Activated T-helper 1 cell treated with anti-CD3 and anti-CD28 coated beads, Interleukin-12 subunit alpha, Interleukin-12 subunit beta, Interleukin-2, Interleukin-4 antibody, amounts not matched to agents 30 ng/mL and 10 ng/mL and 1 ng/mL, durations not matched to agents 14 hours and 24 hours and 36 hours (primary cell): ENCODE results near the gene TANGO2. TPM values are rescaled to one million over a fixed set of nuclear protein-coding genes. Genes with fewer than 3 reads are reported as not detected.

ENCODE experiments used
- DNase-seq: peaks from one replicate; pipeline ENCODE4 v3.0.0; 2021; ENCODE audit warnings: low spot score
- H3K27ac Mint-ChIP-seq: one replicate; pipeline ENCODE4 v1.8.0; 2021; ENCODE audit warnings: mild to moderate bottlenecking, mixed read lengths
- H3K27me3 Mint-ChIP-seq: one replicate; pipeline ENCODE4 v1.8.0; 2022; ENCODE audit warnings: mild to moderate bottlenecking, moderate library complexity, mixed read lengths; ENCODE audit not compliant: insufficient read depth
- H3K36me3 Mint-ChIP-seq: one replicate; pipeline ENCODE4 v1.8.0; 2021; ENCODE audit warnings: low read depth, mixed read lengths
- H3K4me1 Mint-ChIP-seq: one replicate; pipeline ENCODE4 v1.8.0; 2021; ENCODE audit warnings: low read depth, mixed read lengths
- H3K4me3 Mint-ChIP-seq: one replicate; pipeline ENCODE4 v1.8.0; 2021; ENCODE audit warnings: mild to moderate bottlenecking, moderate library complexity, mixed read lengths
- H3K9me3 Mint-ChIP-seq: one replicate; pipeline ENCODE4 v1.8.0; 2021; ENCODE audit warnings: mixed read lengths
- intact Hi-C: fragments of 100-400 bp; cut with micrococcal nuclease; formaldehyde crosslinking; loops from one replicate; pipeline ENCODE4 v1.15.1; 2024
- total RNA-seq: library from RNA; stranded (reverse); gene quantifications from 2 replicates; pipeline ENCODE4 v1.2.3, GENCODE V29; 2022

The TANGO2 gene
- total RNA-seq, 1 donor from 2014 or later = 29.2 TPM

DNA sequence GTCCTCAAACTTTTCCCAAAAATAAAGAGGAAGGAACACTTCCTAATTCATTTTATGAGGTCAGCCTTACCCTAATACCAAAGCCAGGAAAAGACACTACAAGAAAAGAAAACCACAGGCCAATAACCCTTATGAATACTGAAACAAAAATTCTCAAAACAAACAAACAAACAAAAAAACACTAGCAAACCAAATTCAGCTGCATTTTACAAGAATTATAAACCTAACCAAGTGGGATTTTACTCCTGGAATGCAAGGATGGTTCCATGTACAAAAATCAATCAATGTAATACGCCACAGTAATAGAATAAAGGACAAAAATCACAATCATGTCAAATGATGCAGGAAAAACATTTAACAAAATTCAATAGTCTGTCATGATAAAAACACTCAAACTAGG is 17.6 kb upstream of the TANGO2 start:
- H3K27me3 Mint-ChIP-seq = peaks cover 8% of the 10 kb centered on the region
- DNase-seq = no peak
- H3K9me3 Mint-ChIP-seq = peaks cover 21% of the 10 kb centered on the region
- H3K36me3 Mint-ChIP-seq = no peaks in the 10 kb centered on the region
- no peak overlapping the region for H3K27ac Mint-ChIP-seq
- intact Hi-C loops = no loop called here
- H3K4me1 Mint-ChIP-seq = no peaks in the 10 kb centered on the region
- no peak overlapping the region for H3K4me3 Mint-ChIP-seq

DNA sequence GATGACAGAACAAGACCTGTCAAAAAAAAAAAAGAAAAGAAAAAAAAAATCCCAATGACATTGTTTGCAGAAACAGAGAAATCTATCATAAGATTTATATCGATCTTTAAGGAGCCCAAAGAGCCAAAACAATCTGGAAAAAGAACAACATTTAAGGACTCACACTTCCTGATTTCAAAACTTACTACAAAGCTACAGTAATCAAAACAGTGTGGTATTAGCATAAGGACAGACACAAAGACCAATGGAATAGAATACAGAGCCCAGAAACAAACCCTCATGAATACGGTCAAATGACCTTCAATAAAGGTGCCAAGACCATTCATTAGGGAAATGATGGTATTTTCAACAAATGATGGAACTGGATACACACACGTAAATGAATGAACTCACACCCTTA is 16.4 kb upstream of the TANGO2 start:
- peaks cover 21% of the 10 kb centered on the region for H3K9me3 Mint-ChIP-seq
- no peaks in the 10 kb centered on the region for H3K36me3 Mint-ChIP-seq
- H3K4me3 Mint-ChIP-seq = no peak overlapping the region
- intact Hi-C loops = no loop called here
- H3K27me3 Mint-ChIP-seq = peaks cover 8% of the 10 kb centered on the region
- H3K4me1 Mint-ChIP-seq = no peaks in the 10 kb centered on the region
- no peak for DNase-seq
- no peak overlapping the region for H3K27ac Mint-ChIP-seq

DNA sequence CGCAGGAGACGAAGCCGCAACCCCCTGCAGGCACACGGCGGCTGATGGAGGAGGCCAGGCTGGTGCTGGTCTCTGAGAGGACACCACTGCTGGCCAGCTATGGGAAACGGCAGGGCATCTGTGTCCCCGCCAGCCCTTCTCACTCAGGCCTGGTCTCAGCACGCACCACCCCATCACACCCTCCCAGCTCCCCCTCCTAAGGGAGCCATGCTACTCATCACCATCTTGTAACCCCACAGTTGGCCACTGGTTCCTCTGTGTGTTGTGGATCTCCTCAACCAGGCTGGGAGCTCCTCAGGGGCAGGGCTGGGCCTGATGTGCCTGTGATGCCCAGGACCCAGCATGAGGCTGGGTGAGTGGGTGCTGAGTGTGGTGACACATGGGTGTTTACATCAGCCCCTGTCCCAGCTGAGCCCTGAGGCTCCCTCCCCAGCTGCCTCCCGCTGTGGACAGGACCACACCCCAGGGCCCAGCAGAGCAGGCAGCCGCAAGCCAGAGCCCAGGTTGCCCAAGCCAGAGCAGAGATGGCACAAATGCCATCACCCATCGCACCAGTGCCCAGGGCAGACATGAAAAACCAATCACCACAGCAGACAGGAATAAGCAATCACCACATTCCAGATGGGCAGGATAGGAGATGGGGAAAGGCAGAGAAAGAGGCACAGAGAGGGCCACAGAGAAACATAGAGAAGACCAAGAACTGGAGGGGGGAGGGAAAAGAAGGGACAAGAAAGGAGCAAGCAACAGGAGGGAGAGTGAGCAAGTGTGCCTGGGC is 12.5 kb upstream of the TANGO2 start:
- Mint-ChIP-seq H3K4me1 (no peaks in the 10 kb centered on the region), H3K36me3 (no peaks in the 10 kb centered on the region), H3K27ac (no peak overlapping the region), H3K27me3 (peaks cover 3% of the 10 kb centered on the region), H3K9me3 (peaks cover 14% of the 10 kb centered on the region), H3K4me3 (no peak overlapping the region)
- intact Hi-C loops = no loop called here
- no peak for DNase-seq

DNA sequence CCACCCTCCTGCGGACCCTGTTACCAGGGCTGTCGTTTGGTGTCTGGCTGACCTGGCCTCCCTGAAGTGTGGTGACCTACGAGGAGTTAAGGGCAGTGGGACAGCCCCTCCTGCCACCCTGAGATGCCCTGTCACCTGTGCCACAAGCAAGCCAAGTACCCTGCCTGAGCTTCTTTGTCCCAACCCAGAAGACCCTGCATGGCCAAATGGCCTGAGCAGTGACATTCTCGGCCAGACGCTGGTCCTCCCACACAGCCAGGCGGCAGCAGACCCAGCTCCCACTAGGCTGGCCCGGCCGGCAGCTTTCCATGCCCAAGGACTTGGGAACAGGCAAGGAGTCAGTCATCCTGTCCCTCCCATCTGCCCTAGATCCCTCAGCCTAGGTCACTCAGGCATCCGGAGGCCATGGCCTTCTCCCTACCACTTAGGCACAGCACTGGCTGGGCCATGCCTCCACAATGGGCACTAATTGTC is 11.9 kb upstream of the TANGO2 start:
- Mint-ChIP-seq H3K27ac (no peak overlapping the region), H3K36me3 (no peaks in the 10 kb centered on the region), H3K9me3 (peaks cover 7% of the 10 kb centered on the region), H3K27me3 (peaks cover 3% of the 10 kb centered on the region), H3K4me3 (no peak overlapping the region), H3K4me1 (no peaks in the 10 kb centered on the region)
- intact Hi-C loops = no loop called here
- DNase-seq = no peak

DNA sequence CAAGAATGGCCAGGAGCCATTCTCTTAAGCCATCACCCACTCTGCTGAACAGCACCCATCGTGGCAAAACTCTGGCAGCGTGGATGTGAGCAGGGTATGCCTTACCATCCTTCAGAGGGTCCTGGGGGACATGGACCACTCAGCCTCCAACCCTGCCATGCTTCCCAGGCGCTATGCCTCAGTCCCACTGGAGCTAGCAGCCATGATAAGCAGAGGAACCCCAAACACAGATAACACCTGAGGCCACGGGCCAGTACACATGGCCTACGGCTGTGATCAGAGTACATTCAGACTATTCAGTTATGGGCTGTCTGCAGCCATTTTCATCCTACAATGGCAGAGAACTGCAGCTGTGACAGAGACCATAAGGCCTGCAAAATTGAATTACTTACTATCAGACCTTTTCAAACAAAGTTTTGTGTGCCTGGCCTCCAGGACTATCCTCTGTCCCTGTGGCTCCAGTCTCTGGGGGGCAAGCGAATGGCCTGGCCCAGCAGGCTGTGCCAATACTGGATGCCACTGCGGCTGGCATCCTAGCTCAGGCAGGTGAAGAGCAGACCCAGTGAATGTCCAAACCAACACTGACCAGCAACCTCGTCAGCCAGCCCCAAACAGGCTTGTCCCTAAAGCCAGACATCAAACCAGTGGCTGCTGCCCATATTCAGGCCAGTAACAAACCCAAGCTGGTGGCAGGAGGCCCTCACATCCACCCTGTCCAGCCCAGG is 11.2 kb upstream of the TANGO2 start:
- H3K9me3 Mint-ChIP-seq = peaks cover under 1% of the 10 kb centered on the region
- H3K36me3 Mint-ChIP-seq = no peaks in the 10 kb centered on the region
- no peak overlapping the region for H3K27ac Mint-ChIP-seq
- H3K27me3 Mint-ChIP-seq = peaks cover 4% of the 10 kb centered on the region
- no peaks in the 10 kb centered on the region for H3K4me1 Mint-ChIP-seq
- no peak for DNase-seq
- no peak overlapping the region for H3K4me3 Mint-ChIP-seq
- intact Hi-C loops = no loop called here

DNA sequence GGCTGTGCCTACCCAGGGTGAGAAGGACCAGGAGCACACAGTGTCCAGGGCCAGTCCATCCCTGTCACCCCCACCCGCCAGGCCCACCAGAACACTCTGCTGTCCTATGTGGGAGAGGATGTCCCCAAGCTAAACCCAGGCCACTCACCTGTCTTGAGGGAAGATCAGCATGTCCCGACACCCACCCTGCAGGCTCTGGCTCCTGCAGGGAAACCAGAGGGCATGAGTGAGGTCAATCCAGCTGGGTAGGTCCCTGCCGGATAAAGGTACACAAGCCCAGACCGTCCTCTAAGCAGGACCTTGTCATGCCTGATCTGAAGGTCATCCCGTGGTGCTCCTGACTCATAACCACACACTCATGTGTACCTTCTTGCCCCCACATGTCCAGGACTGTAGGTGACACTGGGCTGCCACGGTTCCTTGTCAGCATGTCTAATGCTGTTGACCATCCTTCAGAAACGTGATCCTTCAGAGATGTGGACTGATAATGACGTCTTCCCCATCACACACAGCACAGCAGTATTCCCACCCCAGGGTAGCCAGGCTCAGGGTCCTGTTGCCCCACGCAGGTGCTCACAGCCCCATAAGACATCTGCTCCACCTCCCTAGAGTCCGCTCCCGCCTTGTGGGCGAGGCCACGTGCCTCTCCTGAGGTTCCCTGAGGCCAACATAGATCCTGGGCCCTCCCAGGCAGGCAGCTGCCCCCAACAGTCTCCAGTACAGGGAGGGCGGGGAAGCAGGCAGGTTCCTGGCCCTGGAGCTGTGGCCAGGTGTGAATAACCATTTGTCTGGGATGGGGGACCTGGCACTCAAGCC is 10.4 kb upstream of the TANGO2 start:
- no peak for DNase-seq
- H3K27ac Mint-ChIP-seq = no peak overlapping the region
- H3K9me3 Mint-ChIP-seq = no peaks in the 10 kb centered on the region
- peaks cover 10% of the 10 kb centered on the region for H3K27me3 Mint-ChIP-seq
- H3K4me3 Mint-ChIP-seq = no peak overlapping the region
- intact Hi-C loops = no loop called here
- H3K36me3 Mint-ChIP-seq = no peaks in the 10 kb centered on the region
- H3K4me1 Mint-ChIP-seq = no peaks in the 10 kb centered on the region

DNA sequence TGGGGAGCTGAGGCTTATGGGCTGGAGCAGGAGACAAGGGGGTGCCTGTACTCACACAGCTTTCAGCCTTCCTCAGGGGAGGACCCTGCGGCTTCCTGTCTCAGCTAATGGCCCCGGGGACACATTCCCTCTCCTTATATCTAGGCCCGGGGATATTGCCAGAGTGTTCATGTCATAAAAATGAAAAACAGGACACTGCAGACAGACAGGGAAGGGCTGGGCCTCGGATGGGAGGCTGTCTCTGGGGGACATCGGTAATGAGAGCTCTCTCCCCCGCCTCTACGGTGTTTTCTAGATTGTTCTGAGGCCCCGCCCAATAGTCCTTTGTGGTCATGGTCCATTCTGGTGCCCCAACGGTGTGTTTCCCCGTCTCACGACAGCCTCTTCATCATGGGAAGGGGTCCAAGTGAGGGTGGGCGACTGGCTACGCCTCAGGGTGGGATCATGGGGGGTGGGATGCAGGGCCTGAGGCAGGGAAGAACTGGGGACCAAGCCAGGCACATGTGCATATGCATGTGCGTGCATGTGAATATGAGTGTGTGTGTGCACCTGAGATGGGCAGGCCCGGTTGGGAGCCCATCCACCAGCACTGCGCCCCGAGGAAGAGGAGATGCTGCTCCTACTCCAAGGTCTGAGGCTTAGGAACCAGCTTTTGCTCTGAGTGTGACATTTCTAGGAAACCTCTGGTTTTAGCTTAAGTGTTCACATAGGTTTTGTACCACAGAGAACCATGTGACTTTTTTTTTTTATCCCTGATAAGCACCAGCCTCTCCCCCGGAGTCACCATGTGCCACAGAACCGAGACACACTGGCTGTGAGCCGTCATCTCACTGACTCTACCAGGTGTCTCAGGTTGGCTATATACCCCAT is 9.6 kb upstream of the TANGO2 start:
- H3K9me3 Mint-ChIP-seq = no peaks in the 10 kb centered on the region
- H3K4me1 Mint-ChIP-seq = no peaks in the 10 kb centered on the region
- DNase-seq = no peak
- no peaks in the 10 kb centered on the region for H3K36me3 Mint-ChIP-seq
- H3K27me3 Mint-ChIP-seq = peaks cover 12% of the 10 kb centered on the region
- no peak overlapping the region for H3K27ac Mint-ChIP-seq
- H3K4me3 Mint-ChIP-seq = no peak overlapping the region
- intact Hi-C loops = no loop called here

DNA sequence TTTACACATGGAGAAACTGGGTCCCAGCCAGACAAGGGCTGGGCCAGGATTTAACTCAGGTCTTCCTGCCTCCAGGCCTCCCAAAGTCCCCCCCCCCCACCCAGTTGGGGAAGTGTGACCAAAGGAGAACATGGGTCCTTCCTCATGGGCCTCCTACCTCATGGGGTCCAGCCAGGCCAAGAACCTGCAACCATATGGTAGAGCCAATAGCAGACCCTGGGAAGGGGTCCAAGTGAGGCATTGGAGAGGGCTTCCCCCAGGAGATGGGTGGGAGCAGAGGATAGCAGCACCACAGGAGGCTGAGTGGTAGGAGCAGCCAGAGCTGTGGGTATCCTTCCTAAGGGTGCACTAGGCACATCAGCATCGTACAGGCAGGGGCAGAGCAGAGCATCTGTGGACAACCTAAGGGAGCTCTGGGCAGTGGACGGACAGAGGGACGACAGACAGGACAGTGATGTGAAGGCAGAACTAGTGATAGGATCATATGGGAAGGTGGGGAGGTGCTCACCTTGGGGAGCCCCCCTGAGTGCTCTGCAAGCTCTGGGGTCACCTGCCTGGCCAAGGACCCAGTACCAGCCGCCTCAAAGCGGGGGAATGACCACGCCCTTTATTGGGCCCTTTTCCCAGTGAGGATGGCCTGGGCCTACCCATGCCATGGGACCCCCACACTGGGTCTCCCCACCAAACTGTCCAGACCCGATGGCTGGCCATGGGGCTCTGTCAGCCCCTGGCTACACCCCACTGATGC is 8.7 kb upstream of the TANGO2 start:
- Mint-ChIP-seq H3K4me1 (no peaks in the 10 kb centered on the region), H3K36me3 (no peaks in the 10 kb centered on the region), H3K9me3 (no peaks in the 10 kb centered on the region), H3K27me3 (peaks cover 16% of the 10 kb centered on the region), H3K4me3 (no peak overlapping the region), H3K27ac (no peak overlapping the region)
- DNase-seq = no peak
- intact Hi-C loops = no loop called here

DNA sequence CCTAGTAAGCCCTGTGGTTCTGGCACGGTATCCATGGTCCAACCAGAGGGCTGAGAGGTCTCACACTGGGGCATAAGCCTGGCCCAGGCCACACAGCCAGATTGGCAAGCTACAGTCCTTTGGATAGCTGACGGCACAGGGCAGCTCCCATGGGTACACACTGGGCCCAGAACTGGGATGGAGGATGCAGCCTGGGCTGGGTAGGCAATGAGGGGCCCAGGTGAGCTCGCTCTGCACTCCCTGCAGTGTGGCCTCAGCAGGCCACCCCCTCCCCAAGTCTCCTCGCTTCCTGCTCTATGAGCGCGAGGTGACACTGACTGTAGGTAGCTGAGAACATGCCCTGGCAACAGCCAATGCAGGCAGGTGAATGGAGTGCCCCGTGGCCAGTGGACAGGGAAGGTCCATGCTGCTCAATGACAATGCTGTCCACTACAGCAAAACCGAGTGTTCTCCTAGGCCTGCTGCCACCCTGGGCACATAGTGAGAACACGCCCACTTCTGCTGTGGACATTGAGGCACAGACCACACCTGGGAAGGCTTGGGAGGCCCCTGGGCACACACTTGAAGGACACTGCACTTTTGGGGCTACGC is 8.1 kb upstream of the TANGO2 start:
- no peaks in the 10 kb centered on the region for H3K4me1 Mint-ChIP-seq
- DNase-seq = no peak
- H3K9me3 Mint-ChIP-seq = no peaks in the 10 kb centered on the region
- intact Hi-C loops = loop anchor here (1.0 kb wide), 1 partner anchor 43 kb away; no protein-coding TSS in a partner anchor
- no peak overlapping the region for H3K27ac Mint-ChIP-seq
- peaks cover 21% of the 10 kb centered on the region for H3K27me3 Mint-ChIP-seq
- H3K36me3 Mint-ChIP-seq = no peaks in the 10 kb centered on the region
- no peak overlapping the region for H3K4me3 Mint-ChIP-seq

DNA sequence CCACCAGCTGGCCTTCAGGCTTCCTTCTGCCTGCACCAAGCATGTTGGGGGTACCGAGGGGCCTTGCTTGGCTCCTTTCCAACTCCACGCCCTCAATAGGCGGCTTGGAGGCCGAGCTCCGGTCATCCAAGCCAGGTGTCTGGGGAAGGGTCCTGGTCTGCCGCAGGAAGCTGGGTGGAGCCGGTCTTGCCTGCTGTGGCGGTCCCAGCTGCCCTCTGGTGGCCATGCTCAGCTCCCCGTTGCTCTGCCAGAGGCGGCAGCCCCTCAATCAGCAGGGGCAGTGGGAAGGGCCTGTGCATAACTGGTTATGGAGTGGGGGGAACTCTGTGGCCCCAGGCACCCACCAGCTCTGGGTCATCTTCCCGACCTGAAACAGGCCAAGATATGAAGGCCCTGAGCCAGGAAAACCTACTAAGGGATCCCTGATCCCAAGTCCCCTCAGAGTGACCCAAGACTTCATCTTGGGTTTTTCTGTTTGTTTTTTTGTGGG is 7.5 kb upstream of the TANGO2 start:
- intact Hi-C loops = loop anchor here (1.0 kb wide), 1 partner anchor 43 kb away; no protein-coding TSS in a partner anchor
- Mint-ChIP-seq H3K4me1 (no peaks in the 10 kb centered on the region), H3K27me3 (peaks cover 27% of the 10 kb centered on the region), H3K27ac (no peak overlapping the region), H3K9me3 (no peaks in the 10 kb centered on the region), H3K4me3 (no peak overlapping the region), H3K36me3 (no peaks in the 10 kb centered on the region)
- no peak for DNase-seq

DNA sequence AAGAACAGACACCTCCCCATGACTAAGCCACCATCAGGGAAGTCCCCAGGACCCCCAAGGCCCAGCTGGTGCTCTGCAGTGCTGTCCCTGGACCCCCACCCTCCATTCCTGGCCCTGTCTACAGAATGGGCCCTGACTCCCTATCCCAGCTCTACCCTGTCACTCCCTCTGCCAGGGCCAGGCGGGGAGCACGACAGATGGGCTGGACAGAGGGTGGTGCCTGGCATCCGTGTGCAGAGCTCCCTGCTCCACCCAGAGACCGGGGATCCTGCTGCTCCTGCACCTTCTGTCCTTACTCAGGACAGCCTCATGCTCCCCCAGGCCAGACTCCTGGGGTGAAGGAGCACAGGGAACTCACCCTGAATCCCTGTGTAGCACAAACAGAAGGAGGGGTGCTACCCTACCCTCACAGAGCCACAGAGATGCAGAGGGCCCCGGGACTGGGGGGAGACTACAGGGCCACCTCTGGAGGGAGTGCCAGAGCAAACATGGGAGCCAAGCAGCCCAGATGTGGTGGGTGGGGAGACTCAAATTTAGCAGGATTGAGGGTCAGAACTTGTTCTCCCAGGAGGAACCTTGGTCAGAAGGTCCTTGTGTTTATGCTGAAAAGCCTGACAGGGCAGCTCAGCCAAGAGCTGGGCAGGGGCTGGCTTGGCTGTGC is 6.3 kb upstream of the TANGO2 start:
- intact Hi-C loops = no loop called here
- DNase-seq = no peak
- H3K4me1 Mint-ChIP-seq = no peaks in the 10 kb centered on the region
- H3K9me3 Mint-ChIP-seq = no peaks in the 10 kb centered on the region
- H3K27ac Mint-ChIP-seq = no peak overlapping the region
- peaks cover 30% of the 10 kb centered on the region for H3K27me3 Mint-ChIP-seq
- no peaks in the 10 kb centered on the region for H3K36me3 Mint-ChIP-seq
- peak overlapping the region; percentile 68 for H3K4me3 Mint-ChIP-seq
